Right ventricle myocardium inferior (tissue), 1 donor: ENCODE data around the gene WDR20. TPM values are rescaled to one million over a fixed set of nuclear protein-coding genes. Genes with fewer than 3 reads are reported as not detected.
"Not testable (repeated sequence)": the region's sequence is repeated elsewhere in the genome, so short reads cannot be mapped to it uniquely, and the experiment has no call there.

Experiments
- ATAC-seq: fragments of 200-7000 bp; cut with Tn5 transposase; one replicate; pipeline ENCODE4 v1.9.1; 2020; ENCODE audit warnings: mild to moderate bottlenecking, moderate library complexity
- DNase-seq: peaks from one replicate; pipeline ENCODE4 v3.0.0; 2021; ENCODE audit errors: missing footprints
- intact Hi-C: fragments of 100-400 bp; cut with DNase I; formaldehyde crosslinking; loops from one replicate; pipeline ENCODE4 v1.11.0; 2022
- total RNA-seq: library from RNA; stranded (reverse); fragmentation: NEBNext Ultra II Directional; extraction: Animal tissue kit (Norgen Biotek cat#: 25700); gene quantifications from one replicate; pipeline ENCODE4 v1.2.1, GENCODE V29; 2021
- donor health status: DM: no; HTN: yes; CAD: no; lungs with severe emphysema.

The WDR20 gene
- total RNA-seq, 1 donor from 2014 or later = 20.5 TPM

DNA sequence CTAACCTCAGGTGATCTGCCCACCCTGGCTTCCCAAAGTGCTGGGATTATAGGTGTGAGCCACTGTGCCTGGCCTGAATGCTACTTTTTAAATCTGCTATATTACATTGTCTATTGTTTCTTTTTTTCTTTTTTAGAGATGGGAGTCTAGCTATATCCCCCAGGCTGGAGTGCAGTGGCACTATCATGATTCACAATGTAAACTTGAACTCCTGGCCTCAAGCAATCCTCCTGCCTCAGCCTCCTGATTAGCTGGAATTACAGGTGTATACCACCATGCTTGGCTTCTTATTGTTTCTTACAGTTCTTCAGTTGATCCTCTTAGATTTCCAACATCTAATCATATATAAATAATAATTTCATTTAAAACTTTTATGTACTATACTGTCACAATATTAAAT is 15.3 kb upstream of the WDR20 start:
- ATAC-seq (no peak), DNase-seq (no peak)
- intact Hi-C loops = no loop called here

DNA sequence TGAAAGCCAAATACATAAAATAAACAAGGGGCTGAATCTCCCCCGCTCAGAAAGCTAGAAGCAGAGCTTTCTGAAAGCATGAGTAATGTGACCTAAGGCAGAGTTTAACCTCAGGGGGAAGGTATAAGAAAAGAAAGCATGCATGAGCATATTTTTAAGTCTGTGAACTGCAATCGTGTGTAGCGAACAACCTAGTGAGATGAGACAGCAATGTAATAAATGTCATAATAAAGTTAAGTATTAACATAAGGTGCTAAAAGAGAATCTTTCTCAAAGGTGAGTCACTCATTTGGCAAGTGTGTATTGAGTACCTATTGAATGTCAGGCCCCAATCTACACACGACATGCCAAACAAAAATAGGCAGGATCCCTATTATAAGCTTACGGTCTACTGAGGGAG is 14.2 kb upstream of the WDR20 start:
- DNase-seq (no peak), ATAC-seq (no peak)
- intact Hi-C loops = no loop called here

- DNase-seq (no peak), ATAC-seq (no peak)
- intact Hi-C loops = no loop called here
Measured at GRCh38 chr14:102126807-102127455, 12.8 kb upstream of the WDR20 start.

- no peak for DNase-seq
- intact Hi-C loops = no loop called here
- ATAC-seq = no peak
Measured at GRCh38 chr14:102131741-102132140, 8.0 kb upstream of the WDR20 start.

DNA sequence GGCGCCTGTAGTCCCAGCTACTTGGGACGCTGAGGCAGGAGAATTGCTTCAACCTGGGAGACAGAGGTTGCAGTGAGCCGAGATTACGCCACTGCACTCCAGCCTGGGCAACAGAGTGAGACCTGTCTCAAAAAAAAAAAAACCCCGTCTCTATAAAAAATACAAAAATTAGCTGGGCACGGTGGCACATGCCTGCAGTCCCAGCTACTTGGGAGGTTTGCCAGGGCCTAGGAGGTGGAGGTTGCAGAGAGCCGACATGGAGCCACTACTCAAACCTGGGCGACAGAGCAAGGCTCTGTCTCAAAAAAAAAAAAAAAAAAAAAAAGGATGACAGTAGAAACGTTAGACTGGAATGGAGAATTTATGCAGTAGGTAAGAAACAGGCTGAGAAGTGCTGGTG is 5.7 kb upstream of the WDR20 start:
- intact Hi-C loops = not testable (repeated sequence)

GRCh38 chr14:102134719-102135118 is 5.0 kb upstream of the WDR20 start:
- intact Hi-C loops, DNase-seq, ATAC-seq: not testable (repeated sequence)

More for the DNA sequence above, 5.7 kb upstream of the WDR20 start:
- DNase-seq, ATAC-seq: not testable (repeated sequence)

- DNase-seq, intact Hi-C loops, ATAC-seq: not testable (repeated sequence)
Measured at GRCh38 chr14:102135456-102135855, 4.2 kb upstream of the WDR20 start.

DNA sequence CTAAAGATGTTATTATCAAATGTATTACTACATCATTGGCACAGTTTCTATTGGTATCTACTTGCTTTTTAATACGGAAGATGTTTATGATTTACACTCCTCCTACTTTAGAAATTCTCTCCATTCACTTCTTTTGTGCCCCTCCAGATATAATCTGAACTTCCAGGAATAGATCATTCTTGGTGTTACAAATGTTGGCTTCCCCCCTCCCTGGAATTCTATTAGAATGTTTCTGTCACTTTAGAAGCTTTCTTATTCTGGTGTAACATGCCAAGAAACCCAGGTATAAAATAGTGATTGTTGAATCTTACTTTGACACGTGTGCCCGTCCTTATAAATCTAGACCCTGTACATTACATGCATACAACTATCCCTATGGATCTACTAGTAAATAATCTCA is 1.2 kb upstream of the WDR20 start:
- no peak for DNase-seq
- intact Hi-C loops = no loop called here
- no peak for ATAC-seq

DNA sequence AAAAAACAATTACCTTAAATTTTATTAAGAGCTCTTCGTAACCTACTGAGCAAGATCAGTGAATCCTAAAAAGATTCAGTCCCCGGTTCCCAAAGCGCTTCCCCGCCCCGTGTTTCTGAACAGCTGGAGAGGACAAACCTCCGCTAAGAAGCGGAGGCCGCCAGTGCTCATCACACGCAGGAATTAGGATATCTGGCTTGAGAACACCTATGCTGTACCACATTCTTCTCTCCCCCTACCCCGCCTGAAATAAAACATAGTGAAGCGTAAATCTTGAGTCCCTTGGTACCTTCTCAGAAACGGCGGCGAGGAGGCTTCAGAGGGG is 774 bp upstream of the WDR20 start:
- ATAC-seq = peak; percentile 0
- no peak for DNase-seq
- intact Hi-C loops = no loop called here

GRCh38 chr14:102140027-102140749 is 491 bp downstream of the WDR20 start:
- intact Hi-C loops = loop anchor here (10.0 kb wide), 1 partner anchor 175 kb away; the partner anchor contains the start of gene ZNF839
- DNase-seq (peak; percentile 79), ATAC-seq (peak; percentile 15)

GRCh38 chr14:102140750-102141145 is 1.1 kb downstream of the WDR20 start:
- ATAC-seq = no peak
- intact Hi-C loops = loop anchor here (10.0 kb wide), 1 partner anchor 174 kb away; the partner anchor contains the start of gene ZNF839
- no peak for DNase-seq

- DNase-seq (no peak), ATAC-seq (no peak)
- intact Hi-C loops = loop anchor here (10.0 kb wide), 1 partner anchor 173 kb away; the partner anchor contains the start of gene ZNF839
Measured at GRCh38 chr14:102141797-102142196, 2.1 kb downstream of the WDR20 start.

DNA sequence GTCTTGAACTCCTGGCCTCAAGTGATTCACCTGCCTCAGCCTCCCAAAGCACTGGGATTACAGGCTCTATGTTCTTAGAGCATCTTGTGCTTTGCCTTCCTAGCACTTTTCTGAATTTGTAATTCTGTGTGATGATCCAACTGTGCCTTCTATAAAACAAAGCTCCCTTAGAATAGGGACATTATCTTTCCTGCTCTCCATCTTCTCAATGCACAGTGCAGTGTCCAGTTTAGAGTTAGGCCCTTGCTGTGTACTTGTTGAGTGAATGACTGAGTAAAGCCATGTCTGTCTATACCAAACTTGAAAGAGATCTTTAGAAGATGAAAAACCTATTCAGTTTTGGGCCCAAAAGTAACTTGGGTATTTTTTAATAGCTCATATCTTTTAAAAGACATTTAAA is 5.2 kb downstream of the WDR20 start:
- ATAC-seq (no peak), DNase-seq (no peak)
- intact Hi-C loops = loop anchor here (10.0 kb wide), 1 partner anchor 170 kb away; the partner anchor contains the start of gene ZNF839

DNA sequence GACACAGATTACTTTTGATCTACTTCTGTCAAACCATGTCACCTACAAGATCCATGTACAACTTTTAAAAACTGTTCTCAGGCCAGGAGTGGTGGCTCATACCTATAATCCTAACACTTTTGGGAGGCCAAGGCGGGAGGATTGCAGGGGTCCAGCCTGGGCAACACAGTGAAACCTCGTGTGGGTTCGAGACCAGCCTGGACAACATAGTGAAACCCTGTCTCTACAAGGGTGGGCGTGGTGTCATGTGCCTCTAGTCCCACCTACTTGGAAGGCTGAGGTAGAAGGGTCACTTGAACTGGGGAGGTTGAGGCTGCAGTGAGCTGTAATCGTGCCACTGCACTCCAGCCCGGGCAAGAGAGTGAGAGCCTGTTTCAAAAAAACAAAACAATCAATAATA is 5.7 kb downstream of the WDR20 start:
- intact Hi-C loops = loop anchor here (10.0 kb wide), 1 partner anchor 169 kb away; the partner anchor contains the start of gene ZNF839
- no peak for DNase-seq

DNA sequence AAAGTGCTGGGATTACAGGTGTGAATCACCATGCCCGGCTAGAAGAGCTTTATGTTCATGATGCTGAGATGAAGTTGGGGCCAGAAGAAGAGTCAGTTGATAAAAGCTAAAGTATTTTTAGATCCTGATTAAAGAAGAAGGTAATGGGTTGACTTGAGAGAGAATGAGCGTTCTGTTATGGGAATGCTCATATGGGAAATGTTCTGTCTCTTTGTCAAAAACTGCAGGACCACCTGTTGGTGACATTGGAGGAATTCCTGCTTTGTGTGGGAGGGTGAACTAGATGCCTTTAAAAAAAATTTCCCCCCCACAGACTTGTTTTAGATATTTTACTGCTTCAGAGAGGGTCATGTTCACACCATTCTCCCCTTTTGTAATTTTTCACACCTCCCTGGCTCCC is 6.7 kb downstream of the WDR20 start:
- DNase-seq (no peak), ATAC-seq (no peak)
- intact Hi-C loops = loop anchor here (10.0 kb wide), 1 partner anchor 168 kb away; the partner anchor contains the start of gene ZNF839

More for the DNA sequence above, 5.7 kb downstream of the WDR20 start:
- no peak for ATAC-seq

GRCh38 chr14:102150083-102150482 is 10.4 kb downstream of the WDR20 start:
- DNase-seq (no peak), ATAC-seq (no peak)
- intact Hi-C loops = loop anchor here (5.0 kb wide), 1 partner anchor 57 kb away; no protein-coding TSS in a partner anchor

DNA sequence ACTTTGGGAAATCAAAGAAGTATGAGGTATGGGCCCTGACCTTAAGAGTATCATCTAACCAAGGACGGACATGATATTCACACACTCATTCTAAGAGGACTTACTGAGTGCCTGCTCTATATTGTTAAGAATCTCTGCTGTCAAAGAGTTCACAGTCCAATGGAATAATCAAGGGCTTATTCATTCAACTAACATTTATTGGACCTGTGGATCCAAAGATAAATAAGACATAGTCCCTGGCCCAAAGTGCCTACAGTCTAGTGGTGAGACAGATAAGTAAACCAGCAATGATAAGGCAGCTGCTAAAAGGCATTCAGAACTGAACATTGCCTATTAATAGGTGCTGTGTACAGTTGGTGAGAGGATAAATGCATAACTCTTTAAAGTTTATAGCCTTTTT is 11.0 kb downstream of the WDR20 start:
- ATAC-seq (peak; percentile 78), DNase-seq (no peak)
- intact Hi-C loops = loop anchor here (5.0 kb wide), 1 partner anchor 57 kb away; no protein-coding TSS in a partner anchor

- intact Hi-C loops = loop anchor here (5.0 kb wide), 1 partner anchor 56 kb away; no protein-coding TSS in a partner anchor
- not testable (repeated sequence) for DNase-seq, ATAC-seq
Measured at GRCh38 chr14:102151411-102151810, 11.7 kb downstream of the WDR20 start.

GRCh38 chr14:102154121-102154520 is 14.4 kb downstream of the WDR20 start:
- DNase-seq (no peak), ATAC-seq (no peak)
- intact Hi-C loops = loop anchor here (5.0 kb wide), 1 partner anchor 53 kb away; no protein-coding TSS in a partner anchor
